ENCODE results near the gene ADARB2.
"Not testable (repeated sequence)": the region's sequence is repeated elsewhere in the genome, so short reads cannot be mapped to it uniquely, and the experiment has no call there.

ADARB2 gene

GRCh38 chr10:1538531-1539061, 198.7 kb downstream of the ADARB2 start:
- DNase-seq: no peak

GRCh38 chr10:1538121-1538520, 199.2 kb downstream of the ADARB2 start:
- DNase-seq: no peak

- DNase-seq: not testable (repeated sequence)
These were observed 199.9 kb downstream of the ADARB2 start for GRCh38 chr10:1537449-1537848.

- DNase-seq: no peak
These were observed 201.0 kb downstream of the ADARB2 start for GRCh38 chr10:1536341-1536740.

GRCh38 chr10:1535301-1535965, 201.9 kb downstream of the ADARB2 start:
- no peak for DNase-seq

GRCh38 chr10:1534820-1535219, 202.5 kb downstream of the ADARB2 start:
- DNase-seq: no peak

- DNase-seq: no peak
These were observed 204.7 kb downstream of the ADARB2 start for GRCh38 chr10:1532636-1533035.

- no peak for DNase-seq
These were observed 205.3 kb downstream of the ADARB2 start for GRCh38 chr10:1531883-1532597.

- DNase-seq: no peak
These were observed 206.3 kb downstream of the ADARB2 start for GRCh38 chr10:1530871-1531517.

GRCh38 chr10:1529806-1530413, 207.4 kb downstream of the ADARB2 start:
- DNase-seq: no peak

- no peak for DNase-seq
These were observed 209.4 kb downstream of the ADARB2 start for GRCh38 chr10:1527951-1528350.

- no peak for DNase-seq
These were observed 210.8 kb downstream of the ADARB2 start for GRCh38 chr10:1526436-1527055.

GRCh38 chr10:1525354-1526162, 211.8 kb downstream of the ADARB2 start:
- no peak for DNase-seq

GRCh38 chr10:1524540-1524939, 212.8 kb downstream of the ADARB2 start:
- no peak for DNase-seq

GRCh38 chr10:1523221-1523620, 214.1 kb downstream of the ADARB2 start:
- no peak for DNase-seq

- DNase-seq: no peak
These were observed 215.1 kb downstream of the ADARB2 start for GRCh38 chr10:1522237-1522636.

- no peak for DNase-seq
These were observed 215.6 kb downstream of the ADARB2 start for GRCh38 chr10:1521741-1522140.

GRCh38 chr10:1520909-1521565, 216.3 kb downstream of the ADARB2 start:
- DNase-seq: no peak

- no peak for DNase-seq
These were observed 217.9 kb downstream of the ADARB2 start for GRCh38 chr10:1519391-1519790.

- DNase-seq: no peak
These were observed 219.6 kb downstream of the ADARB2 start for GRCh38 chr10:1517684-1518083.

- DNase-seq: no peak
These were observed 220.7 kb downstream of the ADARB2 start for GRCh38 chr10:1516492-1517165.

Data from NCI-H1105 treated with DMSO at 0.1 percent for 48 hours (cell line).